ENCODE results near the gene ENOX1.

- TF ChIP-seq, protein P1, sequence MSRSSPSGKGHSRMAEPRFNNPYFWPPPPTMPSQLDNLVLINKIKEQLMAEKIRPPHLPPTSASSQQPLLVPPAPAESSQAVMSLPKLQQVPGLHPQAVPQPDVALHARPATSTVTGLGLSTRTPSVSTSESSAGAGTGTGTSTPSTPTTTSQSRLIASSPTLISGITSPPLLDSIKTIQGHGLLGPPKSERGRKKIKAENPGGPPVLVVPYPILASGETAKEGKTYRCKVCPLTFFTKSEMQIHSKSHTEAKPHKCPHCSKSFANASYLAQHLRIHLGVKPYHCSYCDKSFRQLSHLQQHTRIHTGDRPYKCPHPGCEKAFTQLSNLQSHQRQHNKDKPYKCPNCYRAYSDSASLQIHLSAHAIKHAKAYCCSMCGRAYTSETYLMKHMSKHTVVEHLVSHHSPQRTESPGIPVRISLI (tag by site-specific recombination; IDR thresholded peaks at IDR 0.05): no peak
- TF ChIP-seq CTCF (tag by site-specific recombination; IDR thresholded peaks at IDR 0.05) (no peak), ZNF423 (tag by site-specific recombination; IDR thresholded peaks at IDR 0.05) (no peak), SP7 (tag by site-specific recombination; IDR thresholded peaks at IDR 0.05) (no peak), ZNF169 (tag by site-specific recombination; IDR thresholded peaks at IDR 0.05) (no peak), ZBTB21 (tag by site-specific recombination; IDR thresholded peaks at IDR 0.05) (no peak), SALL2 (tag by site-specific recombination; IDR thresholded peaks at IDR 0.05; ENCODE audit: borderline replicate concordance) (no peak)
- TF ChIP-seq, protein P2, sequence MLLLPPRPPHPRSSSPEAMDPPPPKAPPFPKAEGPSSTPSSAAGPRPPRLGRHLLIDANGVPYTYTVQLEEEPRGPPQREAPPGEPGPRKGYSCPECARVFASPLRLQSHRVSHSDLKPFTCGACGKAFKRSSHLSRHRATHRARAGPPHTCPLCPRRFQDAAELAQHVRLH (tag by site-specific recombination; IDR thresholded peaks at IDR 0.05): no peak
Observed at GRCh38 chr13:43493496-43494000, 293.2 kb downstream of the ENOX1 start.

All from HEK293 (cell line).